Measurements from ENCODE around the gene CAMSAP2.

CAMSAP2 gene

DNA sequence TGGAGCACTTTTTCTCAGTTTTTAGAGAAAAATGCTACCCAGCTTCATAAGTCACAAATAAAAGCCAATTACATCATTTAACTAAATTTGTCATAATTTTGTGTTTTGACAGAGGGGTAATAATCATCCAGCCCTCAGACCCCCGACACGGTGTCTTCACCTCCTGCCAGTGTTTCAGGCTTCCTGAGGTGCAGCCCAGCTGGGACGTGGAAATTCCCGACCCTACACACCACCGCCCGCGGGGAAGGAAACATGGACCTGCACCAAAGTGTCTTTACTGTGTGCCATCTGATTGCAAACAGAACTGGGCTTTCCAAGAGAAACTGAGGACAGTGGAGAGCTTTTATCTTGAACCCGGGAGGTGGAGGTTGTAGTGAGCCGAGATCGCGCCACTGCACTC, 148.3 kb downstream of the CAMSAP2 start:
- DNase-seq, result no peak

DNA sequence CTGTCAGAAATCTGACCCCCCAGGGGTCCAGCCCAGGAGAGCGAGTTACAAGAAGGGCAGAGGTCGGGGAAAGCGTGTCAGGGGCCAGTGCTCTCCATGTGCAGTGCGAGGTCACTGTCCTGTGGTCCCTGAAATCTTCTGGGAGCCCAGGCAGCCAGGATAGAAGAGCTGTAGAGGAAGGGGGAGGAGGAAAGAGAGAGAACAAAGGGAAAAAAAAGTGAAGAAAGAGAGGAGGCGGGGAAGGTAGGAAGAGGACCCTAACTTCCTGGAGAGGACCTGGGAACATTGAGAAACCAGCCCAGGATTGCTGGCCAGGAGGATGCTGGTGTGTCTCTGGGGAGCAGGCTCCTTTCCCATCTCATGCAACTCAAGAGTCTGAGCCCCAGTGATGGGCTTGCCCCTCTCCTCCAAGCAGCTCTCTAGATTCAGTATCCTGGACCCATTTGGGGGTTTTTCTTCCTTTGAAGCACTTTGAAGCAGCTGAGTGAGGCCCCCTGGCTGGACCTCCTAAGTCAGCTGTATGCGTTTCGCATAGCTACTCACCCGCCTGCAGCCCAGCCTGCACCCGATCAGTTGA, 149.2 kb downstream of the CAMSAP2 start:
- no peak for DNase-seq

DNA sequence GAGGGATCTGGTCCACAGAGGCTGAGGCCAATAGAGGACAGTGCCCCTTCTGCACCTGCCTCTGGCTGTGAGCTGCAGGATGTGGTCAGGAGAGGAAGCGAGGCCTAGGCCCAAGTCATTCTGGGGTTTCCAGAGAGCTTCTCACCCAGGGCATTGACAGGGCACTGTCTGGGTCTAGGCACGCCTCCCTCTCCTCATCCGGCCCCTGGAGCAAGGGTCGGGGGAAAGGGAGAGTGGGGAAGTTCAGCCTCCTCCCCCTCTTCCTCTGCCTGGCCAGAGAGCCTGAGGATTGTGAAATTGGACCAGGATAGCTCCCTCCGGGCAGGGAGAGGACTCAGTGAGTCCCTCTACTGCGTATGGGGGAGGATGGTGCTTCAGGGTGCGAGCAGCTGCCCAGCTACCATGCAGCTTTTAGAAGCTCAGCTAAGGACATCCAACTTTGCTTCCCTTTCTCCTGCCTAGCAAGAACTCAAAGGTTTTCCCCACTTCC, 149.7 kb downstream of the CAMSAP2 start:
- DNase-seq, result peak; percentile 43 to 55

DNA sequence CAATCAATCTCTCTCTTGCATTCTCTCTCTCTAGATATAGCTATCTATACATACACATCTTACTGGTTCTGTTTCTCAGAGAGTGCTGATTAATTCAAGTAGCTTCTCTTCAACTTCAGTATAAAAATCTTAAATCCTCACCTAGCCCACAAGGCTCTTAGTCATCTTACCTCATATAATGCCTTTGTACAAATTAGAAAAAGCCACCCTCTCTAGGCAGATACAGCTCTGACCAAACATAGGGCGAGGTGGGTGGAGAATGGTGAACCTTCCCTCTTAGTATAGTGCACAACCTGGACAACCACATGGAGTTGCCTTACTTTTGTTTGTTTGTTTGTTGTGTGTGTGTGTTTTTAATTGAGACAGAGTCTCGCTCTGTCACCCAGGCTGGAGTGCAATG, 150.9 kb downstream of the CAMSAP2 start:
- no peak for DNase-seq

DNA sequence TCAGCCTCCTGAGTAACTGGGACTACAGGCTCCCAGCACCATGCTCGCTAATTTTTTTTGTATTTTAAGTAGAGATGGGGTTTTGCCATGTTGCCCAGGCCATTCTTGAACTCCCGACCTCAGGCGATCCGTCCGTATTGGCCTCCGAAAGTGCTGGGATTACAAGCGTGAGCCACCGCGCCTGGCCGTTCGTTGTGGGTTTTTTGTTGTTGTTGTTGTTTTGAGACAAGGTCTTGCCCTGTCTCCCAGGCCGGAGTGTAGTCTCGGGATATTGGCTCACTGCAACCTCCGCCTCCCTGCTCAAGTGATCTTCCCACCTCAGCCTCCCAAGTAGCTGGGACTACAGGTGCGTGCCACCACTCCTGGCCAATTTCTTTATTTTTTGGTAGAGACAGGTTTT, 151.3 kb downstream of the CAMSAP2 start:
- DNase-seq, result no peak

DNA sequence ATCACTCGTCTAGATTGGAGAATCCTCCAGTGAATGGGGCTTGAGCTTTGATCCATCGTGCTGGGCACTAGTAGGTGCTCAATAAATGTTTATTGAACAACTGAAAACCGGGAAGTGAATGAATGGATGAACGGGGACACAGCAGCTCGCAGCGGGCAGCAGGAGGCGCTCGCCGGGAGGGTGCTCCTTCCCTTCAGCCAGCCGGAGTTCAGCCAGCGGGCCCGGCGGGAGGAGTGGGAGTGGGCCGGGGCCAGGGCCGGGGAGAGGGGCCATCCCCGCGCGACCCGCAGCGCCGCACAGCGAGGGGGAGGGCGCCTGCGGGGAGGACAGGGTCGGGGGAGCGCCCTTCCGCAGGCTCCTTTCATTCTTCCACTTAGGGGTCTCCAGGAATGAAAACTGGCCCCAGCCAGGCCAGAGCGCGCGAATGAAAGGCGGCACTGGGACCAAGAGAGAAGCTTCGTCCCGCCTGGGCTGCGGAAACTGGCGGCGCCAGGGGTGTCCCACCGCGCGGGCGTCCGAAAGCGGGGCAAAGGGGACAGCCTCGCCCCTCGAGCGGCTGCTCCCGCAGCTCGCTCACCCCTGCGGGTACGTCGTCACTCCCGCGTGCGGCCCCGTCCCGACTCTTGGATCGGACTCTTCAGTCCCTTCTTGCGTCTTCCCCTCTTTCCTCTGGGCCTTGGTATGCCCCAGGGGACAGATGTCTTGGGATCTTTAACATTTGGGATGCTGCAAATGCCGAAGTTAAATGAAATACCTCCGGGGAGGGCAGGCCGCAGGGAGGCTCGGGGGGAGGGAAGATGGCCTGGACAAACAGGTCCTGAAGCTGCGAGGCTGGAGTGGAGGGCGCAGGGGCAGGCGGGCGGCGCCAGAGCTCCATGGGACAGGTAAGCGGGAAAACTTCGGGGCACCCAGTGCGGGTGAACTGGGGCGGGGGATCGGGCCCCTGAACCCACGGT, 152.4 kb downstream of the CAMSAP2 start:
- DNase-seq, result peak in 1 of 2 donors; percentile 17

DNA sequence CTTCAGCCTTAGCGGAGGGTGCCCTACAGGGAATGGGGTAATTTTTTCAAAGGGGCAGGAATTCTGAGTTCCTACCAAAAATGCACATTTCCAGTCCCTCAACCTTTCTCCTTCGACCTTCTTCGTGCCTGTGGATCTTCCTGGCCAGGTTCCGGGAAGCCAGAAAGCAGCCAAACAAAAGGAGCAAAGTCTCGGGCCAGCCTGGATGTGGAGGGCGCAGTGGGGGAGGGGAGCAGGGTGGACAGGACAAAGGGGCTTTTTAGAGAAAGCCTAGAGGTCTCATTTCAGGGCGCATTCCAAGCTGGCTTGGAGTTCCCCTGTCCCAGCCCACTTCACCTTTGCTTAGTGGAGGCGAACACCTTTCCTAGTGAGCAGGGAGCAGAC, 153.1 kb downstream of the CAMSAP2 start:
- DNase-seq, result no peak

DNA sequence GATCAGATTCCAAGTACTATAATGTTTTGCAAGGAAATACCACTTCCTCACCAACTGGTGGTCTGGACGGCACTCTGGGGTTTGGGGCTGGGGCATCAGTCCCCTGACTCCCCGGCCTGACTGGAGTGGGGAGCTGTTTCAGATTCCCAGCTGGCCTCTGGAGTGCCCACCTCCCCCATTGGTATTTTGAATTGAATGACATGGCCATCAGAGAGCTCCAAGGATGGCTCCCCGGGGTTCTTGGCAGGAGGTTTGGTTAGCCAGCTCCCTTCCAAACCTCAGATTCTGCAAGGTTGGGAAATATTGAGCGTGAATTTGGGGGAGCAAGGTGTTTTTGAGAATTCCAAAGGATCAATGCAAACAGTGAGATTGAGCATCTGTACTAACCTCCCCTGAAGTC, 153.9 kb downstream of the CAMSAP2 start:
- DNase-seq, result no peak

DNA sequence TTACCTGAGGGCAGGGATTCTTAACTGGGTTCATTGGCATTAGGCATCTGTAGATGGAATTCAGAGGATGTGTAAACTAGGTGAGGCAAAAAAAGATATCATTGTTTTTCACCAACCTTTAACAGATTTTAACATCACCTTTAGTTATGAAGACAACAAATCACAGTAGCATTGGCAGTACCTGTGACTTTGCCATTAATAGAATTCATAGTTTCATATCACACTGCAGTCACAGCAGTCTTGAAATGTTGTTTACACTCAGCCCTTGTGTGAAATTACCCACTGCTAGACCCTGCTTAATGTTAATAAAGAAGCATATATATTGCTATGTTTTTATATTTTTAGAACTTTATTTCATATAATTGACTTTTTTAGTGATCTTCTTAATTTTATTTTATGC, 154.3 kb downstream of the CAMSAP2 start:
- DNase-seq, result no peak

DNA sequence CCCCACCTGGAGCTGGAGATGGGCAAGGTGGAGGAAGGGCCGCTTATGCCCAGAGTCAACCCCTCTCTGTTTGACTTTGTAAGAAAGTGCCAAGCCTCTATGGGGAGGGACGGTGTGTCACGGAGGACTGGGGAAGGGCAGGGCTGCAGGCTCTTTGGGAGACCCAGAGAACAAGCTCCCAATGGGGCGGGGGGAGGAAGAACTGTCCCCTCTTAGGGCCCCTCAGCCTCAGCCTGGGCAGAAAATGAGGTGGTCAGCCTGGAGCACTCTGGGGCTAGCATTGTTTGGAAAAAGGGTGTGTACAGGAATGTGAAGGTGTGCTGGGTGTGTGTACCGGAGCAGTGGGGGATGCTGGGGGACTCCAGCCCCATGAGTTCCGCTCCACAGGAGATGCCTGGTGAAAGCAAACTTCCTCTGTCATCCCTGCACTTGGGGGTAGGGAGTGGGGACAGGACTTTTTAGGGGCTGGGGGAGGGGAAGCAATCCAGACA, 154.8 kb downstream of the CAMSAP2 start:
- no peak for DNase-seq

DNA sequence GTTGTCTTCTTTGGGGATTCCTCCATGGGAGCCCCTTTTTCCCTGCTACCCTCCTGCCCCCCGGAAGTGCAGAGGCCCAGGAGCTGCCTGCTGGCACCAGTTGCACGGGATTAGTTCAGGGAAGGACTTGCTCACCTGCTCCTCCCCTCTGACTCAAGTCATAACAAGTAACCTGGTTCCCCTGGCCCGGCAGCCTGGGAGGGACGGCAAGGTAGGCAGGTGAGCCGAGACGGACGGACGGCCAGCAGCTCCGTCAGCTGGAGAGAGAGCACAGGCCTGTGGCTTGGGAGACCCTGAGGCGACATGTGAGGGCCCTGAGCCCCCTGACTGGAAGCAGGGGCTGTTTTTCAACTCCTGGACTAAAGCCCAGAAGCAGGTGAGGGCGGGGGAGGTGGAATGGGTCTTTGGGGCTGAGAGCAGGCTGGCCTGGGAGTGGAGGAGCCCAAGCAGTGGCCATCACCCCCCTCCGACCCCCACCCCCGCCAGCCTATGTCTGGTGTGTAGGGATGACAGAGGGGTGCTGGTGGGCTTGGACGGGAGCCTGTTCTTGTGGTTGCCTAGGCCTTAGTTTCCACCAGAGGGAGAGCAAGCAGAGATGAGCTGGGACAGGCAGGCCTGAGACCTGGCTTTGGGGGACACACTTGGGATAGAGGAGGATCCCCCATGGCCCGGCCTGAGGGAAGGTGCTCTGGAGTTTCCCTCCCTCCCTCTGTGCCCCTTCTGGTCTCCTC, 156.2 kb downstream of the CAMSAP2 start, which contains the start of gene INAVA:
TSS of gene INAVA (plus strand) at position 189 of the 731 bp plus-strand sequence. CDS start 3,501 bp downstream, outside the sequence.
- no peak for DNase-seq

DNA sequence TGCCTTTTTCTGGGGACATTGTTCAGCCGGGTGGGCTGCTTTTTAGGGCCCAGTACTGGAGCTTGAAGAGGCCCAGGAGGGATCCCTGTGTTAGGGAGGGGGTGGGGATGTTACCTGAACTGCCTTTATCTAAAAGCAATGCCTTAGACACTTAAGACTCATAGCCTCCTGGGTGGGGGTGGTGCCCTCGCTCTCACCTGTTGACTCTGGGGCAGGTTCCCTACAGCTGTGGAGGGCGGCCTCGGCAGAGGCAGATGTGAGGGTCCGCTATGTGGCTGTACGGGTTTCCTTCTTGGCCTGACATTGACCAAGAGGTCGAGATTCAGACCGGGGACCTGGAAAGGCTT, 156.7 kb downstream of the CAMSAP2 start:
- DNase-seq, result no peak

DNA sequence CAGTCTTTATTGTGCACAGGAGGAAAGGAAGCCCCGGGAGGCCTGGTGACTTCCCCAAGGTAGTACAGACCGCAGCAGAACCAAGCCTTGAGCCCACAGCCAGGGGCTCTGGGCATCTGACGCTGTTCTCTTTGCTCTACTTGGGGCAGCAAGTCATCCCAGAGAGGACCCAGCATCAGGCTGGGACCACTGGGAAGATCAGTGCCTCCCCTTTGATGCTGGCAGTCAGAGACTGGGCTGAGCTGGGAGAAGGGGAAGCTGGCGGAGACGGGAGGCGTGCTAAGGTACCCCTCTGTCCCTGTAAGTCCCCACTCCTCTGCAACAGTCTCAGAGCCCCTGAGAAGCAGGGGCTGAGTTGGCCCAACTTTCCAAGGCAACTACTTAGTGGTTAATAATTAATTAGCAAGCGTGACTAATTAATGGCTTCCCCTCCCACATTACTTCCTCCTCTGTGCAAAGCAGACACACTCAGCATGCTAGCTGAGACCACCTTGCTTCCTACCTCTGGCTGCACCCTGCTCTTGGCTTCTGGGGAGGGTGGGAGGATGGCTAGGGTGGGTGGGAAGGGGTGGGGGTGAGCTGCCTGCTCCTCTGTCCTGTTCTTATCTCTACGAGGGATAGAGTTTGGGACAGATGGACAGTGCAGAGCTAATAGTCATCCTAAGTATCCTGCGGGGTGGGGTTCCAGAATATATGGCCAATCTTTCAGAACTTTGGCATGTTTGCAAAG, 157.3 kb downstream of the CAMSAP2 start:
- no peak for DNase-seq

DNA sequence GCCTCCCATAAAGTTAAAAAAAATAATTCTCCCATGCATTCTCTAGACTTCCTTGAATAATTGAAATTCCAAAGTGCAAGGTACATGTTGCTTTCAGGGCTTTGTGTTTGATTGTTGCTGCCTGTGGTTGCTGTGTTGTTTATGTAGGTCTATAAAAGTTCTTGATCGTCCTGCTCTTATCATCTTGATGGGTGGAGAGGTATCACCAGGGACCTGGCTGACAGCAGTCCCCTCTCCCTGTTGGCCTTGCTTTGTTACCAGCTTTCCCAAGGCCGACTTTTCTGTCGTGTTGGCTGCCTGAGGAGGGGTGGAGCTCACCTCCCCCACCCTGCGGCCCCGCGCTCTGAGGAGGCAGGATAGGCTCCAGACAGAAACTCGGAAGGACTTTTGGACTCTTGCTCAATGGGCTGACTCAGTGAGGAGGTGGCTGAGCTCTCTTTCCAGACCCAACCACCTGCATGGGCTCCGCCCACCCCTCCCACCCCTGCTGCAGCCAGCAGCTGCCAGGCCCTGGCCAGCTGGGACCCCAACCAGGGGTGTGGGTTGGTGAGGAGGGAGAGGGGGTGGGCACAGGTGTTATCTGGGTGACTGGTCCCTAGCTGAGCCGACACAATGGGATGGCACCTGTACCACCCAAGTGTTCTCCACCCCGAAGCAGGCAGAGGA, 158.0 kb downstream of the CAMSAP2 start:
- no peak for DNase-seq

DNA sequence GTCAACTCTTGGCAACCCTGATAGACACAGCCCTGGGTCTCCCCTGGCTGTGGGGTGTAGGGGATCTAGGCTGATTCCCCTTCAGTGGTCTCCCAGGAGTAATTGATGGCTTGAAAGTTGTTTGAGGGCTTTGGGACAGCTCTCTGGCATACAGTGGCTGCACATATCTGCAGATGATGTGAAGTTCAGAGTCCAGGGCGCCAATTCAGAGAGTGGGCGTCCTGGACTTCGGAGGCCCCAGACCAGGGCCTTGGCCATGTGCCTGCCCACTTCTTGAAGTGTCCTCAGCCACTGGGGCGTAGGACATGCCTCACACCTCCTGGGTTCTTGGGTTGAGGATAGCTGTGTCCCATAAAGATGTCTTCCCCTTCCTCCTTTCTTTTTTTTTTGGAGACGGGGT, 158.6 kb downstream of the CAMSAP2 start:
- DNase-seq, result no peak

DNA sequence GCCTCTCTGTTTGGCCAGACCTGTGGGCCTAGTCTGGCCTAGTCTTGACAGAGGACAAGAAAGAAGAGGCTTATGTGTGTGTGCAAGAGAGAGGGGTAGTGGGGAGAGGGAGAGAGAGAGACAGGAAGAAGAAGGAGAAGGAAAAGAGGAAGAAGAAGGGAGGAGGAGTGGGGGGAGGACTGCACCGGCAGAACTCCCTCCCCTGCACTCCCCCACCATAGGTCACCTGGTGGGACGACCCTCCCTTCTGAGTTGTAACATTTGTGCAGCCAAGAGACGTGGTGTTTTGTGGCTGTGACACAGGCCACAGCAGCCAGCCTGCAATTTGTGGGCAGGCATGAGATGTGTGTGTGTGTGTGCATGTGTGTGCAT, 160.3 kb downstream of the CAMSAP2 start:
- DNase-seq, result no peak

DNA sequence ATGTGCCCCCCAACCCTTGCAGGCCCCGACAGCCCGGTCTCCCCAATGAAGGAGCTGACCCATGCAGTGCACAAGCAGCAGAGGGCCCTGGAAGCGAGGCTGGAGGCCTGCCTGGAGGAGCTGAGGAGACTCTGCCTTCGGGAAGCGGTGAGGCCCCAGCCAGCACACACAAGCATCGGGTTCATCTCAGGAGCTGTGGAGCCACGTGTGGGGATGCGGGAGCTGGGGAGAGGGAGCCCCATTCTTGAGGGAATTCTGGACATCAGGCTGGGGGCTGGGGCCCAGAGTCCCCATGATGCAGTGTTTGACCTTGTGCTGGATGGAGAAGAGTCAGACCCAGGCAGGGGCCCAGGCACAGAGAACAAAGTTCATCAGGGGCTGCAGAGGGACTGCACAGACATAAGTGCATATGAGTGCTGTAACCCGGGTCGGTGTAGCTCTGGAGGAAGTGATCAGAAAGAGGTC, 160.8 kb downstream of the CAMSAP2 start:
- no peak for DNase-seq

DNA sequence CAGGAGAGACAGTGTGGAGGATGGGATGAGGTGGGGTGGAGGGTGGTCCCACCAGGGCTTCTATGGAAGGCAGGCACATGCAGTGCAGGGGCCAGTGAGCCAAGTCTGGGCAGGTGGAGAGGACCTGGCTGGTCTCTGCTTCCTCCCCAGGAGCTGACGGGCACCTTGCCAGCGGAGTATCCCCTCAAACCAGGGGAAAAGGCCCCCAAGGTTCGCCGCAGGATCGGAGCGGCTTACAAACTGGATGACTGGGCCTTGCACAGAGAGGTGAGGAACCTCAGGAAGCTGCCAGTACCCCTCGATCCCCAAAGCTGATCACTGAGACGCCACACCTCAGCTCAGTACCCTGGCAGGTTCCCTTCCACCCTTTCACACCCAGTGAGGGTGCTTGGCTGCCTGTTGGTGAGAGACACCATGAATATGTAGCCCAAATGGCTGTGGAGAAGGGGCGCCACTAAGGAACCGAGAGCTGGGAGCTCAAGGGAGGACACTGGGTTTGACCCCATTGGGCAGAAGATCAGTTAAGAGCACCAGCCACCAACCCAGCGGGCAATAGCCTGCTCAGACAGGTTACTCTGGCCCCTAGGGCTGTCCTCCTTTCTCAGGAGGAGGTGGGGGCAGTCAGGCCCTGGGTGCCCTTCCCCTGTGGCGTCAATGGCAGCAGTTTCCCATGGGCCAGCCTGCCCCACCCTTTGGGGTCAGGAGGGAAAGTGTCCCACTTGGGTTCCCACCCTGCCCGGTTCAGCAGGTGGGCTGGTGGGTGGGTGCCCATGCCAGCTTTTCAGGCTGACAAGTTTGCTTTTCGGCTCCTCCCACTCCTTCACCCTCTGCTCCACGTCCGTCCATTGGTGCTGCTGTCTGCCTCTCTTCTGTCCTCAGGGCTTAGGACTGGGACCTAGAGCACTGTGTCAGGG, 161.5 kb downstream of the CAMSAP2 start:
- no peak for DNase-seq

DNA sequence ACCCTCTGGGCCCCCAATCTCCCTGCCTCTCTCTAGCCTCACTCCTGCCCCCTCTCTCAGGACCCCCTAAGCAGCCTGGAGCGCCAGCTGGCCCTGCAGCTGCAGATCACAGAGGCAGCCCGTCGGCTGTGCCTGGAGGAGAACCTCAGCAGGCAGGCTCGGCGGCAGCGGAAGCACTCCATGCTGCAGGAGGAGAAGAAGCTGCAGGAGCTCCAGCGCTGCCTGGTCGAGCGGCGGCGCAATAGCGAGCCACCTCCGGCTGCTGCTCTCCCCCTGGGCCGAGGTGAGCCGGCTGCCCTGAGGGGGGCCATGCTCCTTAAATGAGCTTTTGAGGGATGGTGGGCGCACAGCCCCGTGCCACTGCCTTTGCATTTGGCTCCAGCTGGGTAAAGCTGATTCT, 162.2 kb downstream of the CAMSAP2 start:
- DNase-seq, result no peak

DNA sequence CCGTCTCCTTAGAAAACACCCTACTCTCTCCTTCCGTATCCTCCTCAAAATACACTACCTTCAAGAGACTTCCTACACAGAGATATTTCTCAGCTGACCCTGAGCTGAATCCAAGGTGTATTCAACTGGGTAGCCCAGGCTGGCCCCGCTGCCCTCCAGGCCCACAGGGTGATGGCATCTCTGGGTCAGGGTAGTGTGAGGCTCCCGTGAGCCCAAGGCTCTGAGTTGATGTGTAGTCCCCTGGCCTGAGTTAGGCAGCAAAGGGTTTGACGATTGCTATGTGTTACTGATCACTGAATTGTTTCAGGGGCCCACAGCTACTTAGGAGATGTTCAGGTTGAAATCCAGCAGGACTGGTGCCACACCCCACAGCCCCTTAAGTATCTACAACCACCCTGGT, 162.7 kb downstream of the CAMSAP2 start:
- no peak for DNase-seq
